Muscle of arm (tissue), 12 donors: ENCODE data around the gene PIM1. TPM values are rescaled to one million over a fixed set of nuclear protein-coding genes. Genes with fewer than 3 reads are reported as not detected.

Experiments used
- DNase-seq: peaks from one replicate; pipeline ENCODE4 v3.0.0-alpha.2; 2013
- polyA plus RNA-seq, 12 donors: library from polyadenylated mRNA; unstranded; fragments of 120-200 nt; gene quantifications; one replicate each; pipeline ENCODE4 v1.2.1, GENCODE V29; 2013; ENCODE audit not compliant: insufficient read length in 12 of 12

PIM1 gene
- polyA plus RNA-seq, 12 donors, result 14.0 to 36.4 (median 26.1) TPM; not detected in 1

DNA sequence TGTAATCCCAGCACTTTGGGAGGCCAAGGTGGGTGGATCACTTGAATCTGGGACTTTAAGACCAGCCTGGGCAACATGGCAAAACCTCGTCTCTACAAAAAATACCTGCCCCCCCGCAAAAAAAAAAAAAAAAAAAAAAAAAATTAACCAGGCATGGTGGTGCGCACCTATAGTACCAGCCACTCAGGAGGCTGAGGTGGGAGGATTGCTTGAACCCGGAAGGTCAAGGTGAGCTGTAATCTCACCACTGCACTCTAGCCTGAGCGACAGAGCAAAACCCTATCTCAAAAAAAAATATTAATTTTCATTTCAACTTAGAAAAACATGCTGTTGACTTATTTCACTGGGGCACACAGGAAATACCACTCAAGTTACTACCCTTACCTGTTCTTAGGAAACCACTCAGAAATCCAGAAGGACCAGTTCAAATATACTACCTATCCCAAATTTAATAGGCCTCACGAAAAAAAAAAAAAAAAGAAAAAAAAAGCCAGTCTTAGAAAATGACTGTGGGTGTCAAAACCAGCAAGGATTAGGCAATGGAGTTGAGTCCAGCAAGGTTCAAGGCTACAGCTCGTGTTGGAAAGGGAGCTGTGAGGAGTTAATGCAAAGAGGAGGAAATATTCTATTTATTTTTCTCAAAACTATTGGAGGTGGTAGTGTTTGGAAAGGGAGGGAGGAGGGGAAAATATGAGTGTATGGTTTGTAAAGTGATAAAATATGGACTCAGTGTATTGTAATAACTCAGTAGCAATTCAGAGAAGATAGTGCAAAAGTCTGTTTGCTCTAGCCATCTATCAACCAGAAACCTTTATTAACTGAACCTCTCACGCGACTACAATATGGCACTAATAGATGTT, 33.9 kb upstream of the PIM1 start:
- no peak for DNase-seq

DNA sequence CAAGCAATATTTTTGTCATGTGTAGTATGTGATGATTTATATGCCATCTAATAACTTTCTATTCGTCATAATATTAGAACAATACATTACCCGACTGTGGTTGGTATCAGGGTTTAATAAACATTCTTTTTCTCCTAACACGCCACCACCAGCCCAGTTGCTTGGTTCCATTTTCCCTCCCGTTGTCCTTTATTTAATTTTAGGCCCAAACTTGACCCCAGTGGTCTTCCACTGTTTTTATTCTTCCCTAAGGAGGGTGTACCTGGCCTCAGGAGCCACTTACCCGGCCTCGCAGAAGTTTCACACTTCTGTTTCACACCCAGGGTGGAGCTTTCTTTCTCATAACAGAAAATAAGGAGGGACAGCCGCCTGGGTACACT, 33.1 kb upstream of the PIM1 start:
- DNase-seq, result no peak

DNA sequence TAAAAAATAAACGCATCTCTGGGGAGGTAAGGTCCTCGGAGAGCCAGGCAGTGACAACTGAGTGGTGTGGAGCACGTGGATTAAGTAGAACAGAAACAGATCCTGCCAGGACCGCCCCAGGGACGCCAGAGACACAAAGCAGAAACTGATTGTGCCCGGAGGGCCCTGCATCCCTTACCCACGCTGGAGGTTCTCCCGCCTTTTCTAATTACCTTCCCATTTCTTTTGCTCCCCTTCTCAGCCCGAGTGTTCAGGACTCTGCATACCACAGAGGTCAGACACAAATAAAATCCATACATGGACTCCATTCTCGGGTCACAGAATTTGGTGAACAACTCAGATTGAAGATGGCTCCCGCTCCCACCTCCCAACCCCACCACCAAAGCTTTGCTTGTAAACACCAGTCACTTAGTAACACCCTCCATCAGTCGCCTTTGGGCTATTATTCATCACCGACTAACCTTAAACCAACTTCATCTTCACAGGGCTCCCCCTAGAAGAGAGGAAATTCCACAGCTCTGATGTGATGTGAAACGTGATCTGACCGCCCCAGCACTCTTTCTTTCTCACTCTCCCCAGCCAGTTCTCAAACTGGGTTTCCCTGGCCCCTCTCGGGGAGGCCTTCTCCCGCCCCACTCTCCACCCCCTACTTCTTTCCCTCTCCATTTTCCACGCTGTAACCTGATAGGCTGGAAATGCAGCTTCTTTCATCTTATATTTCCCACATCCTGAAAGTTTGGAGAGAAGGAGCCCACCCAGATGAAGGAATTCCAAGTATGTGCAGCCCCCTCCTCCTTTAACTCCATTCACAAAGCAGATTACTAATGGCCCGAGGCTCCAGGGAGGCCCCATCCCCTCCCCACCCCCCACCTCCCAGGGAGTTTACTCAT, 32.5 kb upstream of the PIM1 start:
- DNase-seq, result peak; percentile 67

DNA sequence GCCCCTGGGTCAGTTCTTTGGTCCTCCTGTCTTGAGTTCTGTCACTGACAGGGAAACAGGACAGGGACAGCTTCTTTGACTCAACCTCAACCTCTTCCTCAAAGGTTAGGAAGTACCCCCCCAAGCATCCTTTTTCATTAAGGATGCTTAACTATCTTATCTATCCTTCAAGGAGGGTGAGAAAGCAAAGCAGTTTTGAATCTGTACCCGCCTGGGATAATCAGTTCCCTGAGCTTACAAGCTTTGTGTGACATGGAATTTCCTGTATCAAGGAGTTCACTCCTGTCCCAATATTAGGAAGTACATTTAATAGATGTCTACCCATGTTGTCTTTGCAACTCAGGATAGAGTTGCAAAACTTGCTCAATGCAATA, 31.1 kb upstream of the PIM1 start:
- DNase-seq, result no peak

DNA sequence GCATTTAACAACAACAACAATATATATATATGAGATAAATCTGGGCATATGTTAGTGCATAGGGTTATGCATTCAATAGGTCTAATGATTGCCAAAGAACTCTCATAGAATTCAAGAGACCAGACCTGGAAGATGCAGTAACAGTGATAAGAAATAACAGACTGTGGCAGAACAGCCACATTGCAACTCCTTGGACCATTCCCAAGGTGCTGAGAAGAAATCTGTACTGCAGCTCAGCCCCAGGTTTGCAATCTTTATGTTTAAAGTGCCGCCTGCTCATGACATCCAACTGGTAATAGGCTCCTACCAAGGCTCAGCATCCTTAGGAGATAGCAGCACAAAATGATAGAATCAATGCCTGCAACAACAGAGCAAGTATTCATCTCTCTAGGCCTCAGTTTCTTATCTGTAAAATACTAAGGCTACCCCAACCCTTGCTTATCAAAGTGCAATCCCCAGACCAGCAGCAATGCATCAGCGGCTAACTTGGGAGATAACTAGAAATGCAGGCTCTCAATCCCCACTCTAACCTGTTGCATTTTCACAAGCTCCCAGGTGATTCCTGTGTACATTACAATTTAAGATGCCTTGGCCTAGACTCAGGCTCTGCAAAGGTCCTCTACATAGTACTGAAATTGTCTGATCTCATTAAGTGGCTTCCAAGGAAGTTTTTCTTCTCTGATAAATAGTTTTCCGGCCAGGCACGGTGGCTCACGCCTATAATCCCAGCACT, 30.6 kb upstream of the PIM1 start:
- DNase-seq, result no peak

DNA sequence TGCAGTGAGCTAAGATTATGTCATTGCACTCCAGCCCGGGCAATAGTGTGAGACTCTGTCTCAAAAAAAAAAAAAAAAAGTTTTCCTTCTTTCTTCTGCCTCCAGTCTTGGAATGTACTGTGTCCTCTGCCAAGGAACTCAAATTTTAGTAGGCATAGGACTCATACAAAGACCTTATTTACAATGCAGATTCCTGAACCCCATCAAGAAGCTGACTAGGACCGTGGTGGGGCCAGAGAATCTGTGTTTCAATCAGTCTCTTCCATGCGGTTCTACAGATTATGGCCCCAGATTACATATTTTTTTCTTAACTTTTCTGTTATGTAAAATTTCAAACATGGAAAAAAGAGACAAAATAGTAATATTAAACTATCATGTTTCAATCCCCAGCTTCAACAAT, 29.8 kb upstream of the PIM1 start:
- DNase-seq, result no peak

DNA sequence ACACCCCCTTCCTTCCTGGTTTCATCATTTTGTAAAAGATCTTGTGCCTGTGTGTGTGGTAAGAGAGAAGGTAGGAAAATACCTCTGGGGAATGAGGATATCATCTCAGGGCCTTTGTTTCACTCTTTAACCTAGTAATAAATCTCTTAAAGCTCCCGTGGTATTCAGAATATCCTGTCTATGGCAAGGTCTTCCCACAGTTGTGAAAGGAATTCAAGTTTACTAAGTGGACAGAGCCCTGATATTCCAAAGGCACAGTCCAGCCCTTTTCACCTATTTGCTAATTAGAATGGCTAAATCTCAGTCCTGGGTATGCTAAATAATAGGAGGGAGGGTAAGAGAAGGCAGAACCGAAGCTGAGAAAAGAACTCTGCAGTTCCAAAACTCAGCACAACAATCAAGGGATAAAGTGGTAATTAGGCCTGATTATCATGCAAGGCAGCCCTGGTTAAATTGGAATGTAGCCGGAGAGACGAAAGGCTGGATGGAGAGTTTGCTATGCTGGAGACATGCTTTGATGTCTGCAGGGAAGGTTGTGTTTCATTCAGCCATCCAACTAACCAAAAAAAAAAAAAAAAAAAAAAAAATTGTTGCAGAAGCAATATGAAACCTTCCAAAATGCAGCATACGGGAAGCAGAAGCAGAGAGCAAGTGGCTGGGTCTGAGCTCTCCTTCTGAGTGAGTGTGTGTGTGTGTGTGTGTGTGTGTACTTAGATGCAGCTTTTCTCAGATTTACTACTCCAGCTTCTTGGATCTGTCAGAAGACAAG, 28.5 kb upstream of the PIM1 start:
- DNase-seq, result peak; percentile 67

DNA sequence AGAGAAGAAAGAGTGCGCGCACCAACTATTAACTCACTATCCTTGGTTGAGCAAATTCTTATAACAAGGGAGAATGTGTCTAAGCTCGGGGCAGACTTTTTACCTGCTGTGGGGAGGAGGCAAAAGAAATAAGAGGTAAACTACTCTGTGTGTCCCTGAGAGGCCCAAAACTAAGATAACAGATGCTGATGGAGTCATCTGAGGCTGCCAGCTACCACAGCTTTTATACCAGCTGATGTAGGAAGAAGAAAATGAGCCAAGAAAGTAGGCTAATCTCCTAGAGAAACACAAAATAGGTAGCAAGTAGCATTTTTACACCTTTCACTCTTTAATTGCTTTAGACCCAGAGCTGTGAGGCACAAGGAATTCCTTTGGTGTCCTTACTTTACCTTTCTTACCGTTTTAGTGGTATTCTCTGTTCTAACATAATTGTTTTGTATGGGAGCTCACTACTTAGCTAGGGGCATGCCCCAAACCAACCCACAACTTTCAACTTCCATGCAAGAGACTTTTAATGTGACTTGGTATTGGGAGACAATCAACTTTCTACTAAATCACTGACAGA, 27.8 kb upstream of the PIM1 start:
- DNase-seq, result no peak

DNA sequence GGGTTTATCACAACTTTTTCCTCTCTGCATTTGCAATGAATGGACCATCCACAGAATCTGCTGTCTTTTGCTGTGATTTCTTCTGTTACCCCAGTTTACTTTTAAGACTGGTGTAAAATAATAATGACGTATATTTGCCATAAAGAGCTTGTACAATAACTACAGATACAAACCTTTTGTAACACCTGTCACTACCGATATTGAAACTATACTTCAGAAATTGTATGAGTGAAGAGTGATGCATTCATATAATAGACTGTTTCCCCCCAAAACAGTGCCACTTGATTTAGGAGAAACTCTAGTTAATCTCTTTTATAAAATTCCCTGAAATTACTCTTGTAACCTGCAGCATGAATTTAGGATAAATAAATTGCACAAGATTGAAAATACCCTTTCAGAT, 26.4 kb upstream of the PIM1 start:
- no peak for DNase-seq

DNA sequence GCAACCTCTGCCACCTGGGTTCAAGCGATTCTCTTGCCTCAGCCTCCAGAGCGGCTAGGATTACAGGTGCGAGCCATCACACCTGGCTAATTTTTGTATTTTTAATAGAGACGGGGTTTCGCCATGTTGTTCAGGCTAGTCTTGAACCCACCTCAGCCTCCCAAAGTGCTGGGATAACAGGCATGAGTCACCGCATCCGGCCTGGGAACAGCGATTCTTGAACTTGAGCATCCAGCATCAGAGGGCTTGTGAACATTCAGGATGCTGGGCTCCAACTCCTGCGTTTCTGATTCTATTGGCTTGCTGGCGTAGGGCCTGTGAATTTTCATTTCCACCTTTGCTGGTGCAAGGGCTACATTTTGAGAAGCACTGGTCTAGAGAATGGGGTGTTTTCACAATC, 24.5 kb upstream of the PIM1 start:
- no peak for DNase-seq

DNA sequence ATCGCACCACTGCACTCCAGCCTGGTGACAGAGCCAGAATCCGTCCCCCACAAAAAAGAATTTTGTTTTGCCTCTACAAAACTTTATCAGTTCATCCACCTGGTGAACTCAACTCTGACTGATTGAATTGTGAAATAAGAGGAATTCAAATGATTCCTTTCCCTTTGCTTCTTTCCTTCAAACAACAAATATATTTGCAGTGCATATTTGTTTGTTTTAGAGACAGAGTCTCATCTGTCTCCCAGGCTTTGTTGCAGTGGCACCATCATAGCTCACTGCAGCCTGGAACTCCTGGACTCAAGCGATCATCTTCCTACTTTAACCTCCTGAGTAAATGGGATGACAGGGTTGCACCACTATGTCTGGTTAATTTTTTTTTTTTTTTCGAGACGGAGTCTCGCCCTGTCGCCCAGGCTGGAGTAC, 23.2 kb upstream of the PIM1 start:
- DNase-seq, result no peak

DNA sequence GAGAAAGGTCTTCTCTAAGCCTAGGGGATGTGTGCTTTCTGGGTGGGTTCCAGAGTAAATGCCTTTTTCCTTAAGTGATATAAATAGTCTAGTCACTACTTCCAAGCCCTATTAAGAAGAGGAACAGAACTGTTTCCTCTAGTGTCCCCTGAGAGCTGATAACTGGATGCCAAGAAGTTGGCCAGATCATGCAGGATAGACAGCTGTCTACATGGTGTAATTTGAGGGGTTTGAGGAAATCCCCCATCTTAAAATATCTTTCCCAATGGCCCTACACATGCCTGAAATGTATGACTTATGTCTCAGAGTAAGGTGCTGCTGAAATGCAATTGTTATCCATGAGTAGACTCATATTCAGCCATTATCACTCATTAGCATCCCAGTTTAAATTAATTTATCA, 20.2 kb upstream of the PIM1 start:
- no peak for DNase-seq

DNA sequence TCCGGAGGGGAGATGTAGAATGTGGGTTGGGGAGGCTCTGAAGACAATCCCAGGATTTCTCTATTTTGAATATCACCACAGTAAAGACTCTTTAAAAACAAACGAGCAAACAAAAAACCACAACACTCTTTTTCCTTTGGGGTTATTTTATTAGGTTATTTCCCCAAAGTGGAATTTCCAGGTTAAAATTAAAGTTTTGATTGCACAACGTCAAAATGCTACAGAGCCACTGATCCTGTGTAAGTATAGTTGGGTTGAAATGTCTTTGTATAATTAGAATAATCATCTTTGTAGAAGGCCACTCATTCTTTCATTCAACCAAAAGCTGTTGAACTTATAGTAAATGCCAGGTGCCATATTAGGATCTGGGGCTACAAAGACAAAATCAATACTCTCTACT, 19.6 kb upstream of the PIM1 start:
- DNase-seq, result no peak

DNA sequence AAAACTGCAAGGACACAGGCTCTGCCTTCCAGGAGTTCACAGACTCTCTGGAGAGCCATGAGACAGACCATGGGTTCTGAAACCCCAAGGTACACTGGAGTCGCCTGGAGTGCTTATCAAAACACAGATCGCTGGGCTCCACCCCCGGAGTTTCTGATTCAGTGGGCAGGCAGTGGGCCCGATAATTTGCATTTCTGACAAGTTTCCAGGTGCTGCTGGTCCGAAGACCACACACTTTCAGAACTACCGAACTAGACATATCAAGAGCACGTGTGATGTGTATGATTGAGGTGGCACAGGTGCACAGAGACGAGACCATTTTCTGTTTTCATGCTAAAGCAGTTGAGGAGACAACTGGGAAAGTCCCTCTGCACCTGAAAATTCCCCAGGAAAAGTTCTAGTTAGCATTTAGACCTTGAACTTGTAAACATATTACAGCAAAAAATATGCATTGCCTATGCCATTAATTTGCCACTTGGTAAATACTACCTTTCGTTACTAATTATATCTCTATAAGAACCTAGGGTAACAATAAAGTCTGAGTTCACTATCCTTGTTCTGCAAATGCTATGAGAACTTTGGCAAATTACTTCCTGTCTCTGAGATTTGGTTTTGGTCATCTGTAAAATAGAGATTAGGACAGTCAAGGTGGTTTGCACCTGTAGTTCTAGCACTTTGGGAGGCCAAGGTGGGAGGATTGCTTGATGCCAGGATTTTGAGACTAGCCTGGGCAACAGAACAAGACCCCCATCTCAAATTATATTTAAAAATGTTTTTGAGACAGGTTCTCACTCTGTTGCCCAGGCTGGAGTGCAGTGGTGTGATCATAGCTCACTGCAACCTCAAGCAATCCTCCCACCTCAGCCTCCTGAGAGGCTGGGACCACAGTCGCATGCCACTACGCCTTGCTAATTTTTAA, 14.3 kb upstream of the PIM1 start:
- no peak for DNase-seq

DNA sequence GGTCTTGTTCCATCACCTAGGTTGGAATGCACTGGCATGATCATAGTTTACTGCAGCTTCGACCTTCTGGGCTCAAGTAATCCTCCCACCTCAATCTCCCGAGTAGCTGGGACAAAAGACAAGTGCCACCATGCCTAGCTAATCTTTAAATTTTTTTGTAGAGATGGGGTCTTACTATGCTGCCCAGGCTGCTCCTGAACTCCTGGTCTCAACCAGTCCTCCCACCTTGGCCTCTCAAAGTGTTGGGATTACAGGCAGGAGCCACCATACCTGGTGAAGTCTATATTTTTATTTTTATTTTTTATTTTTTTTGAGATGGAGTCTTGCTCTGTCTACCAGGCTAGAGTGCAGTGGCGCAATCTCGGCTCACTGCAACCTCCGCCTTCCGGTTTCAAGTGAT, 11.4 kb upstream of the PIM1 start:
- no peak for DNase-seq

DNA sequence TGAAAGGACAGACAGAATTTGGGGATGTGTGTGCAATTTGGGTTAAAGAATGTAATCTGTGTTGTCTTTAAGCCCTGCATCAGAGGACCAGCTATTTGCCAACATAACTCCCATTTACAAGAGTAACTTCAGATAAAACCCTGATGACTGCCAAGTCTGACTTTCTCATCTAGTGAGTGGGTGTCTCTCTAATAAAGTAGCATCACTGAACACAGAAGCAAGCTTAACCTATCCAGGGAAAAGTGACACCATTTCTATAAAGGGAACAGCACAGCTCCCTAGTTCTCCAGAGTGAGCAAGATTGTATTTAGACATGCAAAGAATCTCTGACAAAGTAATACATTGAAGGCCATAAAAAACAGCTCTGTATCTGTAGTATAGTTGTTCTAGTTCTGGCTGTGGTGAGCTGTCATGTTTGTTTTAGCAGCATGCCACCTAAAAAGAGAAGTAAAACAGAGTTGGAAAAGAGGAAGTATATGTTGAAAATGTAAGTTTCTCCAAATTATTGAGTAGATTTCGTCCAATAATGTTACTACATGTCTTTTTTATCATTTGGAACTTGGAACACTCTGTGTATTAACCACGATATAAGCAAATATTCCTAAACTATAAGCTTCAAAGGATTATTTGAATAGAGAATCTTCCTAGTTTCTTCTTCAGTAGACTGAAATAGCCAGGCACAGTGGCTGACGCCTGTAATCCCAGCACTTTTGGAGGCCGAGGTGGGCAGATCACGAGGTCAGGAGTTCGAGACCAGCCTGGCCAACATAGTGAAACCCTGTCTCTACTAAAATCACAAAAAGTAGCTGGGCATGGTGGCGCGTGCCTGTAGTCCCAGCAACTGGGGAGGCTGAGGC, 8.8 kb upstream of the PIM1 start:
- no peak for DNase-seq

DNA sequence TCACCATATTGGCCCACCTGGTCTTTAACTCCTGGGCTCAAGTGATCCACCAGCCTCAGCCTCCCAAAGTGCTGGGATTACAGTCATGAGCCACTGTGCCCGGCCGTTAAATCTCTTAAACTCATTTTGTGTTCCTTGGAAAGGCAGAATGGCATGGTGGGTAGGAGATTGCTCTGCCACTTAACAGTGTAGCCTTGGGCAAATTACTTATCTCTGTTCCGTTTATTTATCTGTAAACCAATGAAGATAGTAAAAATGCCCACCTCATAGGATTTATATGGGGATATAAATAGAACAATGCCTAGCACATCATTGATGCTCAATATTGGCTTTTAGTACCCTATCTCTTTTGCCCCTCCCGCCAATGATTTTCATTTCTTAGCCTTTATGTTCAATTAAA, 7.2 kb upstream of the PIM1 start:
- no peak for DNase-seq

DNA sequence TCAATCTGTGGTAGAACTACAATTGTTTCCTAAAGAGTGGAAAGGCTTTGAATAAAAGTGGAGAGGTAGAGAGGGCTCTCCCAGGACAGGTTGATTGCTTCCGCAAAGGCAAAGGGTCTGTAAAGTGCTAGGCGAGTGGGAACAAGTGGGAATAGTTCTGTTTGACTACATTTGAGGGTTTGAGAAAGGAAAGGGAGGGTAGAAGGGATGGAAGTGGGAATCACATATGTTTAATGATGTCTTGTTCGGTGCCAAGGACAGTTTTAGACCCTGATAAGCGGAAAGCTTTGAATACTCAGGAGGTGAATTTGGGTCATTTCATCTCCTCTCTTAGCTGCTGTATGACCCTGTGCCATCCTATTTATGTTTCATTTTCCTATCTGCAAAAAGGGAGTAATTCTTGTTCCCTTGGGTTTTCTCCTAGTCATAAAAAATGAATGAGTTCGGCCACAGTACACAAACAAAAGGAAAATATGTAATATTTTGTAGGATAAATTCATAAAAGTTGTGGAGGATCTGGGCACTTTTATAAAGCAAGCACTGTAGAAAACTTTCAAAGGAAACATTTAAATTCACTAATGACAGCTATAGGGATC, 1.7 kb upstream of the PIM1 start:
- DNase-seq, result no peak
